GM12864 (cell line): ENCODE measurements around the gene GRID1.

Experiments used
- DNase-seq: peaks from one replicate; pipeline ENCODE4 v3.0.0-alpha.2; 2011; ENCODE audit warnings: low read depth
- H3K4me3 ChIP-seq: 2 replicates; pipeline ENCODE4 v1.5.1; 2011; ENCODE audit warnings: mild to moderate bottlenecking, low read depth, low read length, control low read depth
- TF ChIP-seq, protein P1 (sequence below): IDR thresholded peaks from 2 replicates; pipeline ENCODE4 v1.5.1; 2011; ENCODE audit warnings: low read depth, mild to moderate bottlenecking, moderate library complexity, low read length, control low read depth, inconsistent platforms; ENCODE audit errors: missing control alignments

Gene GRID1

DNA sequence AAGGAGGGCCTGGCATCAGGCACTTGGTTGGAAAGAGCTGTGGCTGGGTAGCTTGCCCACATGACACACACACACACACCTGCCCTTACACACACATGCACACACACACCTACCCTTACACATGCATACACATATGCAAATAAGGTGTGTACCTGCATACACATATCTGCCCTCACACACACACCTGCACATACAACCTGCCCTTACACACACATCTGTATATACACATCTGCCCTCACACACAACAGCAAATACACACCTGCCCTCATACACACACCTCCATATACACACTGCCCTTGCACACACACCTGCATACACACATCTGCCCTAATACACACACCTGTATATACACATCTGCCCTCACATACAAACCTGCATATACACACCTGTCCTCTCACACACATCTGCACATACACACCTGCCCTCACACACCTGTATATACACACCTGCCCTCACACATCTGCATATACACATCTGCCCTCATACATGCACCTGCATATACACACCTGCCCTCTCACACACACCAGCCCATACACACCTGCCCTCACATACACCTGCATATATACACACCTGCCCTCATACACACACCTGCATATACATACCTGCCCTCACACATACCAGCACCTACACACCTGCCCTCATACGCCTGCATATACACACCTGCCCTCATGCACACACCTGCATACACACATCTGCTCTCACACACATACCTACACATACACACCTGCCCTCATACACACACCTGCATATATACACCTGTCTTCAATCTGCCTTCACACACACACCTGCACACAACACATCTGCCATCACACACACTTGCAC is 82.9 kb downstream of the GRID1 start:
- no peak for DNase-seq

DNA sequence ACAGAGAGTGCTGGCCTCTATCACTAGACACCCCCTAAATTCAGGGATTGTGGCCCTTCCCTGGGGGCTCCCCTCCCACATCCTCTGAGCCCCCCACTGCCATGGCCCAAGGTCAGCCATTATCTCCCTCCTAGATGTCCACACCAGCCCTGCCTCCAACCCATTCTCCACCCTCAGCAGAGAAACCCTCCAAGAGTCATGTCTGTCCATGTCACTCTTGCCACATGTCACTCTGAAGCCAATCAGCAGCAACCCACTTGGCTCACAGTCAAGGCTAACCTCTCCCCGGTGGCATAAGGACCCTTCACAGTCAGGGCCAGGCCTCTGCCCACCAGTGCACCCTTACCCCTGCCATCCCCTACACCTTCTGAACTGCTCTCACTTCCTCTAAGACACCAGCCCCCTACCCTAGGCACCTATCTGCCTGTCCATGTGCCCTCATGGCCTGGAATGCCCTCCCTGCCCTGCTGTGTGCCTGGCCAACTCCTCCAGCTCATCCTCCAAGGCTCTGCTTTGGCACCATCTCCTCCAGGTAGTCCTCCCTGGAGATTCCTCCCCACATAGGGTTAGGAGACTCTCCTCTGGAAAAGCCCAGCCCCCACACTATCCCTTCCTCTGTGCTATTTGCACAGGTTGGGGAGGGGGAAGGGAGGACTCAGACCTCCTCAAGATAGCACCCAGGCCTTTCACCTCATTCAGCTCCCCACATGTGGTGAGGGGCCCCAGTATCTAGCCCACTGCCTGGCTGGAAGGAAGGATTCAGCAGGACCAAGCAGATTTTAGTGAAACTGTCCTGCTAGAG is 83.7 kb downstream of the GRID1 start:
- DNase-seq: no peak
- no peak overlapping the region for H3K4me3 ChIP-seq
- TF ChIP-seq, protein P1, sequence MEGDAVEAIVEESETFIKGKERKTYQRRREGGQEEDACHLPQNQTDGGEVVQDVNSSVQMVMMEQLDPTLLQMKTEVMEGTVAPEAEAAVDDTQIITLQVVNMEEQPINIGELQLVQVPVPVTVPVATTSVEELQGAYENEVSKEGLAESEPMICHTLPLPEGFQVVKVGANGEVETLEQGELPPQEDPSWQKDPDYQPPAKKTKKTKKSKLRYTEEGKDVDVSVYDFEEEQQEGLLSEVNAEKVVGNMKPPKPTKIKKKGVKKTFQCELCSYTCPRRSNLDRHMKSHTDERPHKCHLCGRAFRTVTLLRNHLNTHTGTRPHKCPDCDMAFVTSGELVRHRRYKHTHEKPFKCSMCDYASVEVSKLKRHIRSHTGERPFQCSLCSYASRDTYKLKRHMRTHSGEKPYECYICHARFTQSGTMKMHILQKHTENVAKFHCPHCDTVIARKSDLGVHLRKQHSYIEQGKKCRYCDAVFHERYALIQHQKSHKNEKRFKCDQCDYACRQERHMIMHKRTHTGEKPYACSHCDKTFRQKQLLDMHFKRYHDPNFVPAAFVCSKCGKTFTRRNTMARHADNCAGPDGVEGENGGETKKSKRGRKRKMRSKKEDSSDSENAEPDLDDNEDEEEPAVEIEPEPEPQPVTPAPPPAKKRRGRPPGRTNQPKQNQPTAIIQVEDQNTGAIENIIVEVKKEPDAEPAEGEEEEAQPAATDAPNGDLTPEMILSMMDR: no peak

More for the DNA sequence above, 82.9 kb downstream of the GRID1 start:
- TF ChIP-seq, protein P1: no peak
- no peak overlapping the region for H3K4me3 ChIP-seq

DNA sequence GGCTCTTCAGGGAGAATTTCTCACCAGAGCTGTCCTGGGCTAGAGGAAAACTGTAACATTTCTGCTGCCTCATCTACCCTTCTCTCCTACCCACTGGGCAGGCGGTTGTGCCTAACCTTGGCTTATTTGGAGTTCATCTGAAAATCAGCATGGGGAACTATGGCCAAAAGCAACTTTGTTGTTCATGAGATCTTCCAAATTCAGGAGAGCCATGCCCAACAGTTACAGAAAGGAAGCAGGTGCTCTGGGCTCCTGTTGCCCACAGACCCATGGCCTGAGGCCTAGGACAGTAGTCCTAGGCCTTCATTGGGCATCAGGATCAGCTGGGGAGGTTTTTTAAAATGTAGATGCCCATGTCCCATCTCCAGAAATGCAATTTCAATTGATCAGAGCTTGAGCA is 85.2 kb downstream of the GRID1 start:
- DNase-seq: no peak
- H3K4me3 ChIP-seq: no peak overlapping the region
- TF ChIP-seq, protein P1: no peak

DNA sequence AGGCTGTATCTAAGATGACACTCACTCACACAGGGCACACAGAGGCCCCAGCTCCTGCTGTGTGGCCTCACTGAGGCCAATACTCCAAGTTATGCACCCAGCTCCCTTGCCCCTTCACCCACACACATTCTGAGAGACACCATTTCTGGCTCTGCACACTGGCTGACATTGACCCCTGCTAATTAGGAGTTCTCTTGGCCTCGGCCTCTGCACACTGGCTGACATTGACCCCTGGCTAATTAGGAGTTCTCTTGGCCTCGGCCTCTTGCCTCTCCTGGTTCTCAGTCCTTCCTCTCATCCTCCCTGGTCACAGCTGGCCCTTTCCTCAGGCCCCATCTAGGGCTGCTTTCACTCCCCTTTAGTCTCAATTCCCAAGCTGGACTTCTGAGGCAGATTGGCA is 97.3 kb downstream of the GRID1 start:
- no peak overlapping the region for H3K4me3 ChIP-seq
- TF ChIP-seq, protein P1: no peak
- DNase-seq: no peak

DNA sequence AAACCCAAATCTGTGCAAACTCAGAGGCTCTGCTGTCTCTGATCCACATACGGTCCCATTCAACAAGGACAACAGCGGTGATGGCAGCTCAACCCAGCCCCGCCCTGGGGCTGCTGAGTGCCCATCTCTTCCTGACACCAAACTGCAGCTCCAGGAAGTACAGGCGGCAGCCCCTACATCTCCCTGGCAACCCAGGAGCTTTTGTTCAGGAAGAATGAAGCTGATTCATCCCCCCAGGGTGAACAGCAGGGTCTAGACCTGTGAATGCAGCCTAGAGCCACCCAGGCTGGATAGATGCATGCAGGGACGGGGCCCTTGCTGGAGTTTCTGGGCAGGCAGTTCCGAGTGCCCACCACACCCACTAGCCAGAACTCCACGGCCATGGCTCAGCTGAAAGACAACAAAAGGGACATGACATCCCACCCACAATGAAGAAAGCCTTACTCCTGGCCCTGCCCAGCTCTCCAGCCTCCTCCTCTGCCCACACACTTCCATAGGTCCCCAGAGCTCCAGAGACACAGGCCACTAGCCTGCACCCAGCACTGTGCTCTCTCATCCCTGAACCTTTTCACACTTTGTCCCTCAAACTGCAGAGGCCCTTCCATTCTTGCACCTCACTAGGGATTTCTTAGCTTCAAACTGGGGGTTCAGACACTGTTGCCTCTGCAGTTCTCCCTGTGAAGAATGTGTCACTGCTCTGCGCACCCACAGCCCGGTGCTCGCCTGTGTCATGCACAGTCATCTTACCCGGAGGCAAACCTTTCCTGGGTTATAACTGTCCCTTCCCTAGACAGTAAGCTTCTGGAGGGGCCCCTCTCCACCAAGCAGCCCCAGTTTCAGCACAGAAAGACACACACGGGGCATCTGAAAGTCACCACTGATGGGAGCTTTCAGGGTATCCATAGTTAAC is 99.1 kb downstream of the GRID1 start:
- no peak overlapping the region for H3K4me3 ChIP-seq
- DNase-seq: no peak
- TF ChIP-seq, protein P1: no peak

DNA sequence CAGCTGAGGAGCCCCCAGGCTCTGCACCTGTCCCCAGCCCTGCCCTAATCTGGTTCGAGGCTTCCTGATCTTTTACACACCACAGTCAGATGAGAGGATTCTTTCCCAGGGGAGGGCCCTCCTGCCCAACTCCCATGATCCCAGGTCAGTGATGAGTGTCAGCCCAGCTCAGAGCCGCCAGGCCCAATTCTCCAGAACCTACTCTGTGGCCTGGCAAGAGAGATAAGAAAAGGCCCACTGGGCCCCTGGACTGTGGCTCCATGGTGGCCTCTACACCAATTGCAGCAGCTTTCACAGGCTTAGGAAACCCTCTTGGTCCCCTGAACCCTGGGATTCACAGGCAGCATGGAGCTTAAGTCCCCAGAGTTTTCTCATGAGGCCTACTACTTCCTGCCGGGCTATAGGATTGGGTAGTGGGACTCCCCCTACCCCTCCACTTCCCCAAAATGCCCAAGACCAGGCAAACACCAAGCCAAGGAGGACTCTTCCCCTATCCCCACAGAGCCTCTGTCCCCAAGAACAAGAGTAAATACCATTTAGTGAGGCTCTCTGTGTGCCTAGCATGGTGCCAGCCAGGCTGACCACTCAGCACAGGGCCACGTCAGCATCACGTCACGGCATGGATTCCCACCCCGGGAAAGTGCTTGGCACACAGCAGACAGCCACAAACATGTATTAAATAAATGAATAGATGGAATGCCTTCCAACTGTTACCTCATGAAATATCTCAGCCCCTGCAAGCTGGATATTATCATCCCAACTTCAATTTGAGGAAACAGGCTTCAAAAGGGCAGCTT is 100.0 kb downstream of the GRID1 start:
- TF ChIP-seq, protein P1: no peak
- no peak overlapping the region for H3K4me3 ChIP-seq
- DNase-seq: no peak
